ENCODE results near the gene CEP131. TPM values are rescaled to one million over a fixed set of nuclear protein-coding genes. Genes with fewer than 3 reads are reported as not detected.

CEP131 gene
- total and polyA plus RNA-seq, 2 of the 4 experiments (the other 2 are of a cell fraction): 4.8 to 9.6 TPM

DNA sequence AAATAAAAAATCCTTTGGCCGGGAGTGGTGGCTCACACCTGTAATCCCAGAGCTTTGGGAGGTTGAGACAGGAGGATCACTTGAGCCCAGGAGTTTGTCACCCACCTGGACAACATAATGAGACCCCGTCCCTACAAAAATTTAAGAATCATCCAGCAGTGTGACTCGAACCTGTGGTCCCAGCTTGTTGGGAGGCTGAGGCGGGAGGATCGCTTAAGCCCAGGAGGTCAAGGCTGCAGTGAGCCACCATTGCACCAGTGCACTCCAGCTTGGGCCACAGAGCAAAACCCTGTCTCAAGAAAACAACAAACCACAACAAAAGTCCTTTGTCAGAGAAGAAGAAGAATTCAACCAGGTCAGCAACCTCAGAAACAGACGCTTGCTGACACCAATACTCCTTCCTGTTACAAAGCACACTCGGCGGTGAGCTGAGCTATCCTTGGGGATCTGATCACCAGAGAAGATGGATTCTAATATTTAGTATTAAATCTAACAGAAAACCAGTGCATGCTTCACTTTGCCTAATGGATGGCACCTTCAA, 70.4 kb downstream of the CEP131 start:
- H3K4me2 ChIP-seq (ENCODE audit: low read depth, low read length): no peak overlapping the region
- no peak overlapping the region for H2AK5ac ChIP-seq (ENCODE audit: low read depth, low read length)
- no peak overlapping the region for H4K91ac ChIP-seq (ENCODE audit: insufficient read depth, low read depth, low read length)
- no peak overlapping the region for H3K9ac ChIP-seq (ENCODE audit: low read depth, low read length)
- H3K56ac ChIP-seq (ENCODE audit: extremely low read depth, insufficient read depth, low read length): no peak overlapping the region
- no peak overlapping the region for H2BK120ac ChIP-seq (ENCODE audit: low read depth, low read length)
- H3K9me1 ChIP-seq (ENCODE audit: insufficient read depth, low read length): no peaks in the 10 kb centered on the region
- H2BK15ac ChIP-seq (ENCODE audit: low read depth, low read length): no peak overlapping the region
- H2AK9ac ChIP-seq (replicated peaks; ENCODE audit: low read depth, low read length, poor library complexity): no peak overlapping the region
- TF ChIP-seq MXI1 (IDR thresholded peaks at IDR 0.05; ENCODE audit: borderline replicate concordance, low read depth, low read length) (no peak), MAFK (IDR thresholded peaks at IDR 0.05; ENCODE audit: low read depth, low read length) (no peak), CEBPB (IDR thresholded peaks at IDR 0.05; ENCODE audit: low read depth, low read length) (no peak), SMC3 (IDR thresholded peaks at IDR 0.05; ENCODE audit: low read depth, low read length) (no peak)
- TF ChIP-seq, protein P1, sequence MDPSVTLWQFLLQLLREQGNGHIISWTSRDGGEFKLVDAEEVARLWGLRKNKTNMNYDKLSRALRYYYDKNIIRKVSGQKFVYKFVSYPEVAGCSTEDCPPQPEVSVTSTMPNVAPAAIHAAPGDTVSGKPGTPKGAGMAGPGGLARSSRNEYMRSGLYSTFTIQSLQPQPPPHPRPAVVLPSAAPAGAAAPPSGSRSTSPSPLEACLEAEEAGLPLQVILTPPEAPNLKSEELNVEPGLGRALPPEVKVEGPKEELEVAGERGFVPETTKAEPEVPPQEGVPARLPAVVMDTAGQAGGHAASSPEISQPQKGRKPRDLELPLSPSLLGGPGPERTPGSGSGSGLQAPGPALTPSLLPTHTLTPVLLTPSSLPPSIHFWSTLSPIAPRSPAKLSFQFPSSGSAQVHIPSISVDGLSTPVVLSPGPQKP (IDR thresholded peaks at IDR 0.05; ENCODE audit: borderline replicate concordance, low read depth, low read length): no peak
- in situ Hi-C loops (cut with MboI; ENCODE audit: low sequenced_read_pairs): no loop called here
- 93% methylated on average over 2 of the region's 8 CpGs; no CpG with 5 or more reads in 1 of the 2 experiments for WGBS, 2 experiments (ENCODE audit: extremely low coverage in 2 of 2, insufficient read length in 1 of 2)
- H3K18ac ChIP-seq (ENCODE audit: low read depth, low read length): no peak overlapping the region
- ATAC-seq (ENCODE audit: low read depth): no peak
- H3K4ac ChIP-seq (ENCODE audit: low read depth, low read length): no peak overlapping the region
- intact Hi-C loops (cut with micrococcal nuclease): no loop called here
- H3K9me3 ChIP-seq (ENCODE audit: control insufficient read depth, insufficient read depth, low read length): no peaks in the 10 kb centered on the region
- dilution Hi-C loops (cut with HindIII; ENCODE audit: low sequenced_read_pairs, unreplicated experiment): no loop called here
- no TSS peak for BruUV-seq (replicated peaks)
- H3K4me1 ChIP-seq (ENCODE audit: control insufficient read depth, insufficient read depth, low read length): no peaks in the 10 kb centered on the region
- no peak for DNase-seq
- H3K23ac ChIP-seq (ENCODE audit: low read depth, low read length): no peak overlapping the region
- no peak overlapping the region for H3K14ac ChIP-seq (replicated peaks; ENCODE audit: low read depth, low read length)
- no peaks in the 10 kb centered on the region for H3K36me3 ChIP-seq (ENCODE audit: control insufficient read depth, insufficient read depth, low read length)
- H2BK5ac ChIP-seq (ENCODE audit: low read depth, low read length, poor library complexity, severe bottlenecking): no peak overlapping the region
- H3K27ac ChIP-seq (ENCODE audit: insufficient read depth, low read length): no peak overlapping the region
- POLR2A ChIA-PET (ENCODE audit: unreplicated experiment): no interaction called here
- CTCF ChIA-PET: interaction anchor here (0.6 to 1.2 kb wide), 2 partner anchors 9 to 82 kb away, joined by 3 to 4 read pairs; no protein-coding TSS in a partner anchor
- H4K5ac ChIP-seq (ENCODE audit: low read depth, low read length): no peak overlapping the region
- no peak overlapping the region for H3K4me3 ChIP-seq (ENCODE audit: insufficient read depth, low read depth, low read length)
- H3K79me1 ChIP-seq (ENCODE audit: low read depth in 1 of 2, low read length in 2 of 2): no peaks in the 10 kb centered on the region
- H2BK20ac ChIP-seq (ENCODE audit: low read depth, low read length): no peak overlapping the region
- H4K8ac ChIP-seq (ENCODE audit: low read depth in 2 of 2, low read length in 2 of 2): no peak overlapping the region
- no peaks in the 10 kb centered on the region for H4K20me1 ChIP-seq (ENCODE audit: insufficient read depth, low read length)
- H3K27me3 ChIP-seq (ENCODE audit: control insufficient read depth, insufficient read depth, low read length): peaks cover 31% of the 10 kb centered on the region
- no peak overlapping the region for H2AFZ ChIP-seq (replicated peaks; ENCODE audit: low read length, poor library complexity)

Measured in IMR-90 (cell line).